H1 (cell line): ENCODE data around the gene MAPK1. TPM values are rescaled to one million over a fixed set of nuclear protein-coding genes. Genes with fewer than 3 reads are reported as not detected.

ENCODE experiments used
- CTCF ChIA-PET: fragments of 300-600 bp; sonication (Branson Sonifier 250); formaldehyde crosslinking; loops from one replicate; lab custom pipeline; 2021; ENCODE audit not compliant: partially characterized antibody; lab: Charles Lee
- POLR2A ChIA-PET: fragments of 300-600 bp; sonication (Branson Sonifier 250); formaldehyde crosslinking; loops from one replicate; lab custom pipeline; 2021; ENCODE audit warnings: inconsistent platforms; ENCODE audit not compliant: partially characterized antibody; lab: Charles Lee
- DNase-seq, 2 experiments: peaks; one replicate each; pipeline versions ENCODE4 v3.0.0 to v3.0.0-alpha.2; 2010 to 2022; ENCODE audit warnings: low spot score in 2 of 2, low read depth in 1 of 2, mixed read lengths in 1 of 2
- FAIRE-seq: peaks from 2 replicates; lab custom pipeline; 2011; peaks lifted over from hg19 to GRCh38; lab: Jason Lieb, UNC
- H2AFZ ChIP-seq: 2 replicates; pipeline ENCODE4 v1.8.1; 2012; ENCODE audit warnings: low read length, inconsistent platforms
- H2AK5ac ChIP-seq: 2 replicates; pipeline ENCODE4 v1.6.1; 2013; ENCODE audit warnings: low read depth, low read length
- H2BK120ac ChIP-seq: replicated peaks from 2 replicates; pipeline ENCODE3; 2013; ENCODE audit warnings: low read depth, low read length, inconsistent platforms
- H2BK12ac ChIP-seq: 2 replicates; pipeline ENCODE4 v1.6.1; 2013; ENCODE audit warnings: low read depth, low read length
- H2BK15ac ChIP-seq: 2 replicates; pipeline ENCODE4 v1.6.1; 2013; ENCODE audit warnings: low read length
- H2BK20ac ChIP-seq: 2 replicates; pipeline ENCODE4 v1.6.1; 2013; ENCODE audit warnings: low read length
- H2BK5ac ChIP-seq: 2 replicates; pipeline ENCODE4 v1.6.1; 2013; ENCODE audit warnings: low read depth, low read length
- H3K14ac ChIP-seq: 2 replicates; pipeline ENCODE4 v1.6.1; 2013; ENCODE audit warnings: inconsistent platforms; ENCODE audit not compliant: insufficient read length
- H3K18ac ChIP-seq: 2 replicates; pipeline ENCODE4 v1.6.1; 2013; ENCODE audit warnings: low read length; ENCODE audit errors: extremely low read depth
- H3K23ac ChIP-seq: 2 replicates; pipeline ENCODE4 v1.6.1; 2013; ENCODE audit warnings: inconsistent platforms; ENCODE audit not compliant: insufficient read length
- H3K23me2 ChIP-seq: 2 replicates; pipeline ENCODE4 v1.6.1; 2013; ENCODE audit warnings: low read depth, low read length
- H3K27ac ChIP-seq: 2 replicates; pipeline ENCODE4 v1.6.1; 2011; ENCODE audit warnings: low read depth, low read length, inconsistent platforms
- H3K27me3 ChIP-seq, 4 experiments: replicated peaks in 1 of 4; 1 replicate in 1 of 4; 2 replicates in 3 of 4; pipeline versions ENCODE4 v1.6.1 to v1.8.1; 2011 to 2013; ENCODE audit warnings: low read length in 3 of 4, mild to moderate bottlenecking in 3 of 4, inconsistent platforms in 2 of 4, mixed read lengths in 2 of 4, moderate library complexity in 1 of 4; ENCODE audit not compliant: control insufficient read depth in 3 of 4, insufficient read depth in 3 of 4; ENCODE audit errors: extremely low read depth in 1 of 4
- H3K36me3 ChIP-seq, 4 experiments: 2 replicates each; pipeline versions ENCODE4 v1.6.1 to v1.8.1; 2011 to 2013; ENCODE audit warnings: mild to moderate bottlenecking in 4 of 4, low read length in 3 of 4, moderate library complexity in 2 of 4, control low read depth in 1 of 4, inconsistent platforms in 1 of 4; ENCODE audit not compliant: insufficient read depth in 4 of 4, control insufficient read depth in 2 of 4
- H3K4ac ChIP-seq: replicated peaks from 2 replicates; pipeline ENCODE3; 2013; ENCODE audit warnings: low read length, low read depth, mixed read lengths, inconsistent platforms; ENCODE audit not compliant: insufficient read length
- H3K4me1 ChIP-seq, 4 experiments: replicated peaks in 1 of 4; 1 replicate in 1 of 4; 2 replicates in 3 of 4; pipeline versions ENCODE4 v1.6.1 to v1.8.1; 2011 to 2013; ENCODE audit warnings: low read length in 3 of 4, inconsistent platforms in 2 of 4, mixed read lengths in 1 of 4; ENCODE audit not compliant: insufficient read depth in 4 of 4, control insufficient read depth in 3 of 4
- H3K4me2 ChIP-seq, 2 experiments: 2 replicates each; pipeline versions ENCODE4 v1.6.1 to v1.8.1; 2011 to 2013; ENCODE audit warnings: low read depth in 2 of 2, low read length in 2 of 2, control low read depth in 1 of 2, inconsistent platforms in 1 of 2, mild to moderate bottlenecking in 1 of 2; ENCODE audit not compliant: insufficient read depth in 1 of 2
- H3K4me3 ChIP-seq, 4 experiments: fragments of 200-600, 300-600 bp in 1 of 4; sonication (generic), shearing (Covaris generic), sonication (Bioruptor Twin) in 1 of 4; 2 replicates each; pipeline versions ENCODE4 v1.5.1 to v1.8.1; 2011 to 2016; ENCODE audit warnings: low read length in 4 of 4, low read depth in 3 of 4, control low read depth in 2 of 4, inconsistent platforms in 2 of 4, mild to moderate bottlenecking in 2 of 4, mixed read lengths in 1 of 4, moderate library complexity in 1 of 4; ENCODE audit not compliant: insufficient read depth in 2 of 4; ENCODE audit errors: extremely low read depth in 1 of 4
- H3K56ac ChIP-seq: replicated peaks from 2 replicates; pipeline ENCODE3; 2013; ENCODE audit warnings: low read depth, mild to moderate bottlenecking, mixed read lengths, low read length, inconsistent platforms; ENCODE audit not compliant: insufficient read length
- H3K79me1 ChIP-seq: 2 replicates; pipeline ENCODE4 v1.6.1; 2013; ENCODE audit warnings: low read depth, low read length, control low read depth
- H3K79me2 ChIP-seq, 2 experiments: 2 replicates each; pipeline versions ENCODE4 v1.6.1 to v1.8.1; 2012 to 2013; ENCODE audit warnings: low read length in 2 of 2, mild to moderate bottlenecking in 2 of 2, inconsistent platforms in 1 of 2; ENCODE audit not compliant: insufficient read depth in 2 of 2, control insufficient read depth in 1 of 2
- H3K9ac ChIP-seq, 4 experiments: replicated peaks in 1 of 4; 1 replicate in 1 of 4; 2 replicates in 3 of 4; pipeline versions ENCODE4 v1.6.1 to v1.8.1; 2011 to 2013; ENCODE audit warnings: low read depth in 3 of 4, low read length in 3 of 4, control low read depth in 2 of 4, mild to moderate bottlenecking in 2 of 4, moderate library complexity in 2 of 4, inconsistent platforms in 1 of 4; ENCODE audit errors: extremely low read depth in 1 of 4
- H3K9me3 ChIP-seq, 2 experiments: 2 replicates each; pipeline versions ENCODE4 v1.6.1 to v1.8.1; 2012 to 2013; ENCODE audit warnings: mild to moderate bottlenecking in 2 of 2, moderate library complexity in 2 of 2, control low read depth in 1 of 2, inconsistent platforms in 1 of 2, low read depth in 1 of 2, low read length in 1 of 2, mixed read lengths in 1 of 2; ENCODE audit not compliant: insufficient read depth in 2 of 2
- H4K20me1 ChIP-seq, 2 experiments: replicated peaks in 1 of 2; 2 replicates each; pipeline versions ENCODE3 to v1.8.1; 2011 to 2013; ENCODE audit warnings: inconsistent platforms in 2 of 2, low read length in 2 of 2, mild to moderate bottlenecking in 1 of 2; ENCODE audit not compliant: insufficient read depth in 2 of 2, control insufficient read depth in 1 of 2
- H4K5ac ChIP-seq: 2 replicates; pipeline ENCODE4 v1.6.1; 2013; ENCODE audit warnings: low read length, low read depth, mixed read lengths, inconsistent platforms; ENCODE audit not compliant: insufficient read length
- H4K8ac ChIP-seq: 2 replicates; pipeline ENCODE4 v1.8.0; 2013; ENCODE audit warnings: mild to moderate bottlenecking, moderate library complexity, low read length, inconsistent platforms; ENCODE audit not compliant: insufficient read depth; ENCODE audit errors: extremely low read depth
- H4K91ac ChIP-seq: replicated peaks from 2 replicates; pipeline ENCODE3; 2013; ENCODE audit warnings: low read length, mixed read lengths, inconsistent platforms; ENCODE audit not compliant: insufficient read length
- BACH1 ChIP-seq: IDR thresholded peaks from 2 replicates; pipeline ENCODE4 v1.6.1; 2012; ENCODE audit warnings: low read length, improper control_type of control experiment
- CTBP2 ChIP-seq: IDR thresholded peaks from 2 replicates; pipeline ENCODE4 v1.7.0; 2011; ENCODE audit warnings: borderline replicate concordance, mild to moderate bottlenecking, moderate library complexity, mixed read lengths, low read length; ENCODE audit not compliant: insufficient read depth, insufficient read length
- ZNF274 ChIP-seq: IDR thresholded peaks from 2 replicates; pipeline ENCODE4 v1.7.0; 2012; ENCODE audit warnings: low read length, borderline replicate concordance; ENCODE audit errors: extremely low read depth
- WGBS, 2 experiments: shearing (Covaris generic) in 1 of 2; methylation state at CpG; one replicate each; pipeline versions ENCODE4 v1.1.6 to v1.1.7; 2013 to 2015; ENCODE audit warnings: low lambda C conversion rate in 2 of 2, mixed read lengths in 2 of 2, inconsistent platforms in 1 of 2, low coverage in 1 of 2, missing lambda C conversion rate in 1 of 2; ENCODE audit not compliant: insufficient replicate concordance in 2 of 2, insufficient coverage in 1 of 2, insufficient read length in 1 of 2; ENCODE audit errors: extremely low coverage in 1 of 2, missing lambda C conversion rate in 1 of 2; 5-methylcytosine and 5-hydroxymethylcytosine counted together
- polyA plus RNA-seq, 7 experiments: library from polyadenylated mRNA; depleted of rRNA in 3 of 7; stranded (reverse) in 5 of 7; unstranded in 2 of 7; fragments of >200 nt in 5 of 7; fragments of 200-250 nt in 2 of 7; gene quantifications; 1 replicate in 5 of 7; 2 replicates in 1 of 7; 4 replicates in 1 of 7; pipeline versions ENCODE4 v1.2.1 to v1.2.3, GENCODE V29; 2011 to 2013; ENCODE audit warnings: missing spikeins in 2 of 7, mixed read lengths in 2 of 7
- total RNA-seq: library from RNA; stranded (reverse); fragmentation: NEBNext Ultra II Directional; extraction: Animal tissue kit (Norgen Biotek cat#: 25700); gene quantifications from 2 replicates; pipeline ENCODE4 v1.2.1, GENCODE V29; 2021

Gene MAPK1
- total and polyA plus RNA-seq, 2 of the 8 experiments (the other 6 are each of a cell fraction or from before 2014, with no cell fraction given), result 28.1 to 101 TPM

- Histone ChIP-seq H2AFZ (no peak overlapping the region), H3K56ac (no peak overlapping the region)
- WGBS, 2 experiments, result 87% methylated on average over 10 of the region's 10 CpGs; no CpG with 5 or more reads in 1 of the 2 experiments
Observed at GRCh38 chr22:21727768-21728167, 139.7 kb downstream of the MAPK1 start.

More at GRCh38 chr22:21727768-21728167, 139.7 kb downstream of the MAPK1 start:
- H4K91ac ChIP-seq, result no peak overlapping the region
- no peak overlapping the region for H2BK5ac ChIP-seq
- no peaks in the 10 kb centered on the region for H3K79me1 ChIP-seq
- no peak overlapping the region for H3K23ac ChIP-seq
- ChIA-PET POLR2A (interaction anchor here (0.5 kb wide), 1 partner anchor 17 kb away, joined by 3 read pairs; no protein-coding TSS in a partner anchor), CTCF (interaction anchor here (0.5 to 5.8 kb wide), 5 partner anchors 11 to 210 kb away, joined by 3 to 45 read pairs (median 3); no protein-coding TSS in a partner anchor)
- H3K27ac ChIP-seq, result no peak overlapping the region
- H2BK120ac ChIP-seq, result no peak overlapping the region
- H3K18ac ChIP-seq, result no peak overlapping the region
- no peaks in the 10 kb centered on the region for H3K27me3 ChIP-seq
- DNase-seq (no peak), FAIRE-seq (no peak)
- H3K4ac ChIP-seq, result no peak overlapping the region
- H3K23me2 ChIP-seq, result no peaks in the 10 kb centered on the region
- no peak overlapping the region for H3K9ac ChIP-seq
- H3K9me3 ChIP-seq, result no peaks in the 10 kb centered on the region
- no peak overlapping the region for H4K5ac ChIP-seq
- no peak overlapping the region for H3K4me3 ChIP-seq
- no peaks in the 10 kb centered on the region for H3K79me2 ChIP-seq
- peaks cover 10% of the 10 kb centered on the region in 2 experiments for H4K20me1 ChIP-seq
- no peak overlapping the region for H2AK5ac ChIP-seq
- H3K14ac ChIP-seq, result no peak overlapping the region
- H2BK20ac ChIP-seq, result no peak overlapping the region
- no peak overlapping the region for H2BK12ac ChIP-seq
- TF ChIP-seq ZNF274, result no peak
- TF ChIP-seq BACH1, result no peak
- TF ChIP-seq CTBP2, result no peak
- H4K8ac ChIP-seq, result no peak overlapping the region
- H3K4me2 ChIP-seq, result no peak overlapping the region
- no peak overlapping the region for H2BK15ac ChIP-seq
- H3K4me1 ChIP-seq, result peaks cover 3 to 5% (median 4%) of the 10 kb centered on the region in 4 experiments; a peak in 6 of 7 replicates
- H3K36me3 ChIP-seq, result no peaks in the 10 kb centered on the region
